ENCODE results near the gene NEK2.
"Not testable (repeated sequence)": the region's sequence is repeated elsewhere in the genome, so short reads cannot be mapped to it uniquely, and the experiment has no call there.

Gene NEK2

DNA sequence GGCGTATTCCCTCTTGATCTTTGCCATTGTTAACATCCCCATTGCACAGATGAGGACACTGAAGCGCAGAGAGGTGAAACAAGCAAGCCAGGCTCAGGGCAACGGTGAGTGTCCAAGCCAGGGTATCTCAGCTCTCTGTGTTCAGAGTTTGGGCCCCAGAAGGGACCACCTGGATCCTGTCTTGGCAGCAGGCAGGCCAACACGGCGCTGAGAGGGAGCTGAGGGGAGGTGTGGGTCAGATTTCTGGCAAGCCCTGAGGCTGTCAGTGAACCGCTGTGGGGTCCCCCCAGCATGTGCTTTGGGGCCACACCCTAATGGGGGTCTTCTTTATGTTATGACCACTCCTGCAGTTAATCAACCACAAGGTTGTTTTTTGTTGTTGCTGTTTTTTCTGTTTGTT lies 23.1 kb downstream of the NEK2 start:
- no peak overlapping the region for H3K4me3 Mint-ChIP-seq
- H3K9me3 Mint-ChIP-seq = no peaks in the 10 kb centered on the region
- ATAC-seq (replicated peaks) = no peak
- H3K27ac Mint-ChIP-seq = no peak overlapping the region
- peaks cover 0 to 5% of the 10 kb centered on the region in 2 donors for H3K4me1 Mint-ChIP-seq (ENCODE audit: low read depth in 2 of 2)
- DNase-seq = no peak
- H3K27me3 Mint-ChIP-seq = peaks cover 0 to 9% of the 10 kb centered on the region in 2 donors
- H3K36me3 Mint-ChIP-seq (ENCODE audit: insufficient read depth) = no peaks in the 10 kb centered on the region

DNA sequence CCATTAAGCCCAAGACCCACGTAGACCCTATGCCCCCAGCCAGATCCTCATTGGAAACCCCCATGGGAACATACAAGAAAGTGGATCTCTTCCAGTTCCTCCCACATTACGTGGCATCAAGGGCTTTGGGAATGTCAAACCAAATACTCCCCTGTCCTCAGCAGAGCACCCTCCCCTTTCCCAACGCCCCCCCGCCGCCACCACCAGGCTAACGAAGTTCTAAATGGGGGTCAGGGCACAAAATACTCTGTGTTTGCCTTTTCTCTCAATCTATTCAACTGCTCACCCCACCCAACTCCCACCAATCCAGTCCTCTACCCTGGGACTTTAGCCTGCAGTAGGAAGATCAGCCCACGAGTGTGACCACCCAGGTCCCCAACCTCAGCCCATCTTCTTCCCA lies 24.5 kb downstream of the NEK2 start:
- Mint-ChIP-seq H3K27ac (no peak overlapping the region), H3K27me3 (peaks cover 0 to 9% of the 10 kb centered on the region in 2 donors), H3K4me1 (ENCODE audit: low read depth in 2 of 2) (peaks cover 0 to 5% of the 10 kb centered on the region in 2 donors), H3K4me3 (no peak overlapping the region), H3K36me3 (ENCODE audit: insufficient read depth) (no peaks in the 10 kb centered on the region), H3K9me3 (no peaks in the 10 kb centered on the region)
- no peak for ATAC-seq (replicated peaks)
- no peak for DNase-seq

DNA sequence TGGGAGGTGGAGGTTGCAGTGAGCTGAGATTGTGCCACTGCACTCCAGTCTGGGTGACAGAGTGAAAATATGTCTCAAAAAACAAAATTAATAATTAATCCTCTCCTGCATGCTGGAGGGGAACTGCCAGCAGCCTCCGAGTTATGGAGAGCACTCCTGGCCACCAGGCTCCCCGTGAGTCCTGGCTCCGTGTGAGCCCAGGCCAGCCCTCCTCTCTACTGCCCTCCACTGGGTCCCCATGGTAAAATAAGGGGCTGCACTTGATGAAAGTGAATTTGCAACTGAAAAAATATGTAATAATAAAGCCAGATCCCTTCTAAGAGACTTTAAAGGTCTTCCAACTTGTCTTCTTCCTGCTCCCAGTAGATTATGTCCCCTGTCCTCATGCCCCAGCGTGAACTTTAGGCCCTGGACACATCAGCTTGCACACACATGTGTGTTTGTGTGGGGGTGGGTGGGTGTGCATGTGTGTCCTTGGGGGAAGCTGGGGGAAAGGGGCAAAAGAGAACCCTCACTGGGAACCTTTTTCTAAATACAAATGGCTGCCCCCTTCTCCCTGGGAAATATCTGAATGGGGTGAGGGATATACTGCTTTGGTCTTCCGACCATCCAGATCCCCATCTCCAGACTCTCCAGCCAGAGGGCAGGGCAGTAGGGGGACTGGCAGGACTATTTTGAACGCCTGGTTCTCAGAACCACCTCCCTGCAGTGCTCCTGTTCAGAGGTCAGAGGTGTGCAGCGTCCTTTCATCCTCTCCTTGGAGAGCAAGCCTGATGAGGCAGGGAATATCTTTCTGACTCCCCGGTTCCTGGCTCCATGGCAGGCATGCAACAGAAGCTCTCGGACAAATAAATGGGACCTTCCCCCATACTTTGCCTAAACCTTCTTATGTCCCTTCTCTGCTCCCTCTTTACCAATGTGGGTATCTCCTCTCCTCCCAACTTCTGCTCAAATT lies 26.2 kb downstream of the NEK2 start:
- no peak for ATAC-seq (replicated peaks)
- no peak overlapping the region for H3K27ac Mint-ChIP-seq

DNA sequence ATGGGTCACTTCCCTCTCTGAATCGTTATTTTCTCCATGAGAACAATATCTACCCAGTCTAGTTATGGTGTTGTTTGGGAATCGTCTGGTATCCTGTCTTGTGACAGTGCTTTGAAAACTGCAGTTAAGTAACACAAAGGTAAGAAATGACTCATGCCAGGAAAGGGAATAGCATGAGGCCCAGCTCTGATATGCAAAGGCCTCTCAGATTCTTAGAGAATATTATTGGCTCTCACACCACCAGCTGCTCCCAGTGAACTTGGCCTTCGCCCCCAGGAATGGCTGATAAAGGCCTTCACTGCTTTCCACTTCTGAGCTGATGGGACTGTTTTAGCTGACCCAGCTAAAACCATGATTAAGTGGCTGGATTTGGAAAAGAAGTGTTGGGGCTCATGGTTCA lies 27.1 kb downstream of the NEK2 start:
- Mint-ChIP-seq H3K4me1 (ENCODE audit: low read depth in 2 of 2) (peaks cover 6 to 7% of the 10 kb centered on the region in 2 donors), H3K27me3 (peaks cover 0 to 9% of the 10 kb centered on the region in 2 donors), H3K9me3 (no peaks in the 10 kb centered on the region), H3K4me3 (no peak overlapping the region), H3K36me3 (ENCODE audit: insufficient read depth) (no peaks in the 10 kb centered on the region), H3K27ac (no peak overlapping the region)
- ATAC-seq (replicated peaks) = no peak
- no peak for DNase-seq

More for the DNA sequence above, 26.2 kb downstream of the NEK2 start:
- Mint-ChIP-seq H3K36me3 (ENCODE audit: insufficient read depth) (no peaks in the 10 kb centered on the region), H3K4me1 (ENCODE audit: low read depth in 2 of 2) (peaks cover 0 to 2% of the 10 kb centered on the region in 2 donors), H3K27me3 (peaks cover 0 to 9% of the 10 kb centered on the region in 2 donors), H3K4me3 (no peak overlapping the region), H3K9me3 (no peaks in the 10 kb centered on the region)
- DNase-seq = no peak

DNA sequence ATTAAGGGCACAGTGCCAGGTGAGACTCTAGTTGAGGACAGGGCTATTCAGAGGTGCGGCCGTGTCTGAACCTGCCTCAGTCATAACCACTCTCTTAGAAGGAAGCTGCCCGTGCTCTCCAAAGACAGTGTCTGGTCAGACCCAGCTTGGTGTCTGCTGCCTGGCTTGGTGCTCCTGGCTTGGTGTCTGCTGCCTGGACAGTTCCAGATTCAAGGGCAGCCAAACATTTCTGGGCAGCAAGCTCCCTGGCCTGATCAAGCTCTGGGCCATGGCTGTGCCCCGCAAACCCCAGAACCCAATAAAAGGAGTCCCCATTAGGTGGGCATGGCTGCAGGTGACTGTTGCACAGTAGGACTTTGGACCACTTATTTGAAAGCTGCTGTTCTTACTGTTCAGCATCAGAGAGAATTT lies 27.7 kb downstream of the NEK2 start:
- no peak overlapping the region for H3K27ac Mint-ChIP-seq
- H3K27me3 Mint-ChIP-seq = peaks cover 0 to 9% of the 10 kb centered on the region in 2 donors
- no peaks in the 10 kb centered on the region for H3K9me3 Mint-ChIP-seq
- no peak for ATAC-seq (replicated peaks)
- no peaks in the 10 kb centered on the region for H3K36me3 Mint-ChIP-seq (ENCODE audit: insufficient read depth)
- DNase-seq = no peak
- no peak overlapping the region for H3K4me3 Mint-ChIP-seq
- peaks cover 8% of the 10 kb centered on the region in 2 donors for H3K4me1 Mint-ChIP-seq (ENCODE audit: low read depth in 2 of 2)

DNA sequence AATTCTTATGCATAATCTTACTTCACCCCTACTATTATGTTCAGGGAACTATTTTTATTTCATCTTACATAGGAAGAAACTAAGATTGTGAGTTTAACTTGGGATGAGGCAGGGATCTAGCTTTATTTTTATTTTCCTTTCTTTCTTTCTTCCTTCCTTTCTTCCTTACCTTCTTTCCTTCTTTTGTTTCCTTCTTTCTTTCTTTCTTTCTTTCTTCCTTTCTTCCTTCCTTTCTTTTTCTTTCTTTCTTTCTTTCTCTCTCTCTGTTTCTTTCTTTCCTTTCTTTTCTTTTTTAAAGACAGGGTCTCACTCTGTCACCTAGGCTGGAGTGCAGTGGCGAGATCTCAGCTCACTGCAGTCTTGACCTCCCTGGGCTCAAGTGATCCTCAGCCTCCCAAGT lies 28.9 kb downstream of the NEK2 start:
- Mint-ChIP-seq H3K36me3 (ENCODE audit: insufficient read depth) (no peaks in the 10 kb centered on the region), H3K4me3 (no peak overlapping the region), H3K9me3 (no peaks in the 10 kb centered on the region), H3K27ac (no peak overlapping the region), H3K4me1 (ENCODE audit: low read depth in 2 of 2) (peaks cover 8 to 10% of the 10 kb centered on the region in 2 donors), H3K27me3 (peaks cover 0 to 9% of the 10 kb centered on the region in 2 donors)
- ATAC-seq (replicated peaks) = no peak
- no peak for DNase-seq

DNA sequence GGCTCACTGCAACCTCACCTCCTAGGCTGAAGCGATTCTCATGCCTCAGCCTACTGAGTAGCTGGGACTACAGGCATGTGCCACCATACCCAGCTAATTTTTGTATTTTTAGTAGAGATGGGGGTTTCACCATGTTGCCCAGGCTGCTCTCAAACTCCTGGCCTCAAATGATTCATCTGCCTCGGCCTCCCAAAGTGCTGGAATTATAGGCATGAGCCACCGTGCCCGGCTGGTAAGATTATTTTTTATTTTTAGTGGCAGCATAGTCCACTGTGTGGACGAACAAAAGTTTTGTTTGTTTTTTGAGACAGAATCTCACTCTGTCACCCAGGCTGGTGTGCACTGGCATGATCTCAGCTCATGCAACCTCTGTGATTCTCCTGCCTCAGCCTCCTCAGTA lies 29.8 kb downstream of the NEK2 start:
- not testable (repeated sequence) for H3K36me3 Mint-ChIP-seq (ENCODE audit: insufficient read depth); H3K27ac Mint-ChIP-seq; DNase-seq; H3K4me3 Mint-ChIP-seq; H3K4me1 Mint-ChIP-seq (ENCODE audit: low read depth in 2 of 2); ATAC-seq (replicated peaks); H3K27me3 Mint-ChIP-seq; H3K9me3 Mint-ChIP-seq

DNA sequence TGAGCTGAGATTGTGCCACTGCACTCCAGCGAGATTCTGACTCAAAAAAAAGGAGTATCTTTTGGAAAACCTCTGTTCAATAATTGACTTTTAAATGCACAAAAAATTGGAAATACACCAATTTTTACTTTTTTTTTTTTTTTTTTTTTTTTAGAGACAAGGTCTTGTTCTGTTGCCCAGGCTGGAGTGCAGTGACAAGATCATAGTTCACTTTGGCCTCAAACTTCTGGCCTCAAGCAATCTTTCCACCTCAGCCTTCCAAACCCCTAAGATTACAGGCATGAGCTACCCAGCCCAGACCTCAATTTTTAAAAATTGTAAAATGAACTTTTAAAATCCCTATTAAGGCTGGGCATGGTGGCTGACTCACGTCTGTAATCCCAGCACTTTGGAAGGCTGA lies 30.8 kb downstream of the NEK2 start:
- no peak for DNase-seq
- Mint-ChIP-seq H3K4me1 (ENCODE audit: low read depth in 2 of 2) (peaks cover 8 to 10% of the 10 kb centered on the region in 2 donors), H3K27ac (no peak overlapping the region), H3K36me3 (ENCODE audit: insufficient read depth) (no peaks in the 10 kb centered on the region), H3K4me3 (no peak overlapping the region), H3K9me3 (no peaks in the 10 kb centered on the region), H3K27me3 (peaks cover 0 to 5% of the 10 kb centered on the region in 2 donors)
- no peak for ATAC-seq (replicated peaks)

DNA sequence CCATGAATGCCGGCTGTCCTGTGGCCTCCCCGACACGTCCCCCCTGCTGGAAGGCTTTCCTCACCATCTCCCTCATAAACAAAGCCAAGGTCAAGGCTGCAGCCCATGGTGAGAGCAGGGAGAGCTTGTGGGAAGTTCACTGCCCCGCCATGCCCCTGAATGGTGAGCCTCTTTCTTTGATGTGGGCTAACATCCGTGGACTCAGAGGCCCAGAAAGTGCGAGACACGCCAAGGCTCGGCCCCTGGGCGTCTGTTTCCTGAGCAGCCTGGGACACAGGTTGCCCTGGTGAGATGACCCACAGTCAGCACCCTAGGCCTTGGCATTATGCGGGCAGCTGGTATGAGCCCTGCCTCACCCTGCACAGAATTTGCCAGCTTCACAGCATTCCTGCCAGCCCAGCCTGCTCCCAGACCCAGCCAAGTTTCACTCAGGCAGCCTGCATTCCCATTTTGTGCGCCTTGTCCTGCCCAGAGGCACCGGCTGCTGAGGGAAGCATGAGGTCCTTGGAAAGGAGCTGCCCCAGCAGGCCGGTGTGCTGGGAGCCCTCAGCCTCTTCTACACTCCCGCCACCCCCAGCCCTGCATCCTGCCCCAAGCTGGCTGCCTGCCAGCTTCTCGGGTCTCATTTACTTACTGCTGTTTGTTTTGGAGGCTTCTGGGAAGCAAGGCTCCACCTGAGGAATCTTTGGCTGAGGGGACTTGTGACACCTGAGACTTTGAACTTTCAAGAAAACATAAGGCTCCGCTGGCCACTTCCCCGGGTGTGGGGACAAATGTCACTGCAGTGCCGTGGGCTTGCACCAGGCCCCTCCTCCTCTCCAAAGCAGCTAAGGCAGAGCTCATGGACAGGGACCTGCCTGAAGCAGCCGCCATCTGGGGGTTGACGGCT lies 31.9 kb downstream of the NEK2 start:
- no peaks in the 10 kb centered on the region for H3K9me3 Mint-ChIP-seq
- DNase-seq = no peak
- H3K36me3 Mint-ChIP-seq (ENCODE audit: insufficient read depth) = no peaks in the 10 kb centered on the region
- H3K27ac Mint-ChIP-seq = peak overlapping the region in 1 of 2 donors; percentile 10
- H3K4me1 Mint-ChIP-seq (ENCODE audit: low read depth in 2 of 2) = peaks cover 8 to 10% of the 10 kb centered on the region in 2 donors
- peak; percentile 22 for ATAC-seq (replicated peaks)
- peaks cover 0 to 5% of the 10 kb centered on the region in 2 donors for H3K27me3 Mint-ChIP-seq
- H3K4me3 Mint-ChIP-seq = peak overlapping the region in 1 of 2 donors; percentile 27

DNA sequence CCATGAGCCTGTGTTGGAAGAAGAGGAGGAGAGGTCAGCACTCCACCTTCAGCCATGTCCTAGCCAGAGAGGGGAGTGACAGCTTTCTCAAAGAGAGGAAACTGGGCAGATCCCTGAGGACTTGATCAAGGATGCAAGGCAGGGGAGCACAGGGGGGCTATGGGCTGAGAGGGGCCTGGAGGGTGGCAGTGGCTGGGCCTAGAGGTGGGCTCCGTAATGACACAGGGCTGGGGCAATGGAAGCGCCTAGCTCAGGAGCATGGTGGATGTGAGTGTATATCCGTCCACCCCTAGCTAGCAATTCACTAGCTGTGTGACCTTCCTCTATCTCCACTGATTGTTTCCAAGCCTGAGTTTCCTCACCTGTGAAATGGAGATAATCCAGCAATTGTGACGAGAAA lies 32.6 kb downstream of the NEK2 start:
- H3K9me3 Mint-ChIP-seq = no peaks in the 10 kb centered on the region

DNA sequence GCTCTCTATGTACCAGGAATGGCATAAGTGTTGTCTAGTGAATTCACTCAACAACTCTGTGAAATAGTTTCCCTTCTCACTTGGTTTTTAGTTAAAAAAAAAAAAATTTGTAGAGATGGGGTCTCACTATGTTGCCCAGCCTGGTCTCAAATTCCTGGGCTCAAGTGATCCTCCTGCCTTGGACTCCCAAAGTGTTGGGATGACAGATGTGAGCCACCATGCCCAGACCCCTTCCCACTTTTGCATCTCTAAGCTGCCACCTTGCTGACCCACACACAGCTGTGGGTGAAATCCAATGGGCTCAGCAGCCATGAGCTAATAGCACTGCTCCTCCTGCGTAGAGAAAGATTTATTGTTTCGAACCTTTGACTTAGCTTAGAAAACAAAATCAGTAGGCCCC lies 33.5 kb downstream of the NEK2 start:
- Mint-ChIP-seq H3K36me3 (ENCODE audit: insufficient read depth) (no peaks in the 10 kb centered on the region), H3K27ac (no peak overlapping the region), H3K4me3 (no peak overlapping the region), H3K4me1 (ENCODE audit: low read depth in 2 of 2) (peaks cover 8 to 10% of the 10 kb centered on the region in 2 donors), H3K27me3 (peaks cover 0 to 5% of the 10 kb centered on the region in 2 donors), H3K9me3 (no peaks in the 10 kb centered on the region)
- DNase-seq = no peak
- no peak for ATAC-seq (replicated peaks)

More for the DNA sequence above, 32.6 kb downstream of the NEK2 start:
- Mint-ChIP-seq H3K4me1 (ENCODE audit: low read depth in 2 of 2) (peaks cover 8 to 10% of the 10 kb centered on the region in 2 donors), H3K27me3 (peaks cover 0 to 5% of the 10 kb centered on the region in 2 donors), H3K36me3 (ENCODE audit: insufficient read depth) (no peaks in the 10 kb centered on the region), H3K4me3 (no peak overlapping the region), H3K27ac (peak overlapping the region in 1 of 2 donors; percentile 20)
- ATAC-seq (replicated peaks) (no peak), DNase-seq (no peak)

DNA sequence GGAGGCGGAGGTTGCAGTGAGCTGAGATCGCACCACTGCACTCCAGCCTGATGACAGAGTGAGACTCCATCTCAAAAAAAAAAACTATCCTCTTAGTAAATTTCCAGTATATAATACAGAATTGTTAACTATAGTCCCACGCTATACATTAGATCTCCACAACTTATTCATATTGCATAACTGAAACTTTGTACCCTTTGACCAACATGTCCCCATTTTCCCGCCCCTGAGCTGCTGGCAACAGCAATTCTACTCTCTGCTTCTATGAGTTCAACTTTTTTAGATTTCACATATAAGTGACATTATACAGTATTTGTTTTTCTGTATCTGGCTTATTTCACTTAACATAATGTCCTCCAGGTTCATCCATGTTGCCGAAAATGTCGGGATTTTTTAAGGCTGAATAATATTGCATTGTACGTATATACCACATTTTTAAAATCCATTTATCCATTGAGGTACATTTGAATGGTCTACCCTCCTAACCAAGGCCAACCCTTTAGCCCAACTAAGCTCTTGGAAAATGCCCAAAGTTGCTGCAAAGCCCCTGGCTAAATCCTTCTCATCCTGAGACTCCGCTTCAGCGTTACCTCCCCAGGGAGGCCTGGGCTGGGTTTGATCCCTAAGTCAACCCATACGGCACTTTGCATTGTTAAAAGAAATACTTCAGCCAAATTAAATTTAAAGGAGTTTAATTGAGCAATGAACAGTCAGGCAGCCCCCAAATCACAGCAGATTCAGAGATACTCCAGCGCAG lies 34.2 kb downstream of the NEK2 start:
- Mint-ChIP-seq H3K36me3 (ENCODE audit: insufficient read depth) (no peaks in the 10 kb centered on the region), H3K9me3 (no peaks in the 10 kb centered on the region), H3K4me1 (ENCODE audit: low read depth in 2 of 2) (peaks cover 8 to 10% of the 10 kb centered on the region in 2 donors), H3K4me3 (no peak overlapping the region), H3K27ac (no peak overlapping the region), H3K27me3 (peaks cover 0 to 5% of the 10 kb centered on the region in 2 donors)
- no peak for DNase-seq
- no peak for ATAC-seq (replicated peaks)

DNA sequence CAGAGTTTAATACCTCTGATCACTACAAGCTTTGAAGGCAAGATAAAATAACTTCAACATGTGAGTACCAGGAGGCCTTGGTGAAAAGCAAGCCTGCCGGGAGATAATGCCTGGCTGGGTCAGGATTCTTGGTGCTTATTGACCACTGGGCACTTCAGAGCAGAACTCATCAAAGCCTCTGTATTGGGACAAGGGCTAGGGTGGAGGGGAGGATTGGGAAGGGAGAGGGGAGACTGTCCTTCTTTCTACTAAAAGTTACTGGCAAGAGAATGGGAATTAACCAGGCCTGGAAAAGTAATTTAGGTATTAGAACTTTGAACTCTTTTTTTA lies 35.2 kb downstream of the NEK2 start:
- no peak for DNase-seq
- H3K4me3 Mint-ChIP-seq = no peak overlapping the region
- ATAC-seq (replicated peaks) = no peak
- H3K4me1 Mint-ChIP-seq (ENCODE audit: low read depth in 2 of 2) = peaks cover 8 to 10% of the 10 kb centered on the region in 2 donors
- H3K36me3 Mint-ChIP-seq (ENCODE audit: insufficient read depth) = no peaks in the 10 kb centered on the region
- H3K27ac Mint-ChIP-seq = no peak overlapping the region
- H3K27me3 Mint-ChIP-seq = peaks cover 0 to 5% of the 10 kb centered on the region in 2 donors
- no peaks in the 10 kb centered on the region for H3K9me3 Mint-ChIP-seq
